Activated CD8-positive, alpha-beta memory T cell treated with anti-CD3 and anti-CD28 coated beads, Interleukin-2, amount 10 ng/mL, durations not matched to agents 7 days and 5 days (primary cell): ENCODE results near the gene DTD2. TPM values are rescaled to one million over a fixed set of nuclear protein-coding genes. Genes with fewer than 3 reads are reported as not detected.
A peak's percentile ranks its signal among the peaks of the same experiment; 100 is the strongest.

ENCODE experiments used
- ATAC-seq: fragments of 150-1000 bp; cut with Tn5 transposase; one replicate; pipeline ENCODE4 v1.10.0; 2021; ENCODE audit warnings: moderate library complexity
- CTCF ChIA-PET: fragments of 350-600 bp; sonication (Branson Sonifier 250); formaldehyde crosslinking; loops from one replicate; lab custom pipeline; 2021; ENCODE audit warnings: antibody characterized with exemption; lab: Charles Lee
- DNase-seq: peaks from one replicate; pipeline ENCODE4 v3.0.0-alpha.2; 2020
- H3K27ac Mint-ChIP-seq: one replicate; pipeline ENCODE4 v1.8.0; 2021; ENCODE audit warnings: mild to moderate bottlenecking, mixed read lengths
- H3K27me3 Mint-ChIP-seq: one replicate; pipeline ENCODE4 v1.8.0; 2021; ENCODE audit warnings: mixed read lengths
- H3K36me3 Mint-ChIP-seq: one replicate; pipeline ENCODE4 v1.8.0; 2021; ENCODE audit warnings: mild to moderate bottlenecking, mixed read lengths
- H3K4me1 Mint-ChIP-seq: one replicate; pipeline ENCODE4 v1.8.0; 2021; ENCODE audit warnings: mixed read lengths
- H3K4me3 Mint-ChIP-seq: one replicate; pipeline ENCODE4 v1.8.0; 2021; ENCODE audit warnings: mild to moderate bottlenecking, moderate library complexity, mixed read lengths
- H3K9me3 Mint-ChIP-seq: one replicate; pipeline ENCODE4 v1.8.0; 2022; ENCODE audit warnings: low read depth, mixed read lengths
- total RNA-seq, 2 experiments: library from RNA; stranded (reverse); gene quantifications; one replicate each; pipeline ENCODE4 v1.2.3, GENCODE V29; 2021

Gene DTD2
- 10 to 100 TPM; 14.7 to 20.3 TPM for total RNA-seq

DNA sequence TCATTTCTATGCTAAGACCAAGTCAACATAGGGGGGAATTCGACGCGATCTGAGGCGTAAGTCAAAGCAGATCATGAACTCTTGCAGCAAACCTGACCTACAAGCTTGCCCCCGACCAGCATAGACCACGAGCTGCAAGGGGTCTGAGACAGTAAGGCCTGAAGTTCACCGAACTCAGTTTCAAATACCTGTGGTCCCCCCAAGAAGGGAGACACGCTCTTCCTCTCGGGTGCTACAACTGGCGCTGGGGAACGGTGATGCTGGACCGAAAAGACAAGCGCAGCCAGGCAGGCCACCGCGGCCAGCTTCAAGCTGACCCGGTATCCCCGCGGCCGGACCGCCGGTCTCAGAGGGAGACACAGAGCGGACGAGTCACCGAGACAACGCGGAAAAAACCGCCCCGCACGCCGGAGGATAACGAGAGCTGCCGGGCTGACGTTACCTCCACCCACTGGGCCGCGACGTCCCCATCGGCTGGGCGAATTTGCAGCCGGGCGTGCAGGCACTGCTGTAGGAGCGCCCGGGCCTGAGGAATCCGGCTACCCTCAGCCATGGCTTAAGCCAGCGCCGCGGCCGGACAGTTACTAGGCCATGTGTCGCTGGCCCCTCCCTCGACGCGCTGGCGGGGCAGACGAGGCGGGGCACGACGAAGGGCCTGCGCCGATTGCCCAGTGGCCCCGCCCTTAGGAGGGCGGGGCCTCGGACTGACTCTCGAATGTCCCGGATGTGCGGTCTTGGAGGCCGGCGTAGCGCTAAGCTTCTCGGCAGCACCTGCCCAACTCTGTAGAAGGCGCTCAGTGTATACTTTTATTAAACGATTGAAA lies at the start of gene DTD2:
Gene DTD2, minus strand, starts transcription at position 666 of the 824 bp plus-strand sequence. Its CDS starts 113 bp downstream, at position 553.
- CTCF ChIA-PET = interaction anchor here (0.9 to 1.6 kb wide), 4 partner anchors 11 to 788 kb away, joined by 3 to 4 read pairs (median 3); partner anchors contain the start of genes HEATR5A and HECTD1
- Mint-ChIP-seq H3K4me3 (peak within 1 kb of the TSS; percentile 88), H3K9me3 (no peaks in the 10 kb centered on the region)

DNA sequence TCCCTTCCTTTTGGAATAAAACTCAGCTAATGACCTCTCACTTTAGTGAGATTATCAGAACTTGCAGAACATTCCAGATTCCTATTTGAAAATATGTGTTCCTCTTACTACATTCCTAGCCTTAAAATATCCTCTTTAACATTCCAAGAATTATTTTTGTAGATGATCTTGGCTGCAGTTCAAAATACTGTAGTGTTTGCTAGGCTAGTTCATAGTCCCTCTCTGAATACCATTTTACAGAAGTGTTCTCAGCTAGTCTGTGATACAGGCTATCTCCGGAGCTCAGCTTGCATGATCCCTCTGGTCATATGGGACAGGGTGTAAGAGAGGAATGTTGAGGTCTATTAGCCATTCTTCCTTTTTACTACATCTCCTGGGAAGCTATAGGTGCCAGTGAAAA lies 48.1 kb upstream of the DTD2 start:
- Mint-ChIP-seq H3K27me3 (peaks cover 4% of the 10 kb centered on the region), H3K9me3 (no peaks in the 10 kb centered on the region)
- CTCF ChIA-PET = interaction anchor here (0.6 to 1.4 kb wide), 3 partner anchors 37 to 135 kb away, joined by 3 read pairs; no protein-coding TSS in a partner anchor

More for the DNA sequence above, at the start of gene DTD2:
- H3K27ac Mint-ChIP-seq = peak within 1 kb of the TSS; percentile 96
- peak; percentile 99 for ATAC-seq
- H3K27me3 Mint-ChIP-seq = peaks cover 3% of the 10 kb centered on the region
- H3K4me1 Mint-ChIP-seq = peaks cover 26% of the 10 kb centered on the region
- peaks cover 4% of the 10 kb centered on the region for H3K36me3 Mint-ChIP-seq
- peak; percentile 94 for DNase-seq

GRCh38 chr14:31501870-31502269 lies 44.6 kb upstream of the DTD2 start:
- Mint-ChIP-seq H3K36me3 (no peaks in the 10 kb centered on the region), H3K4me1 (no peaks in the 10 kb centered on the region), H3K4me3 (no peak overlapping the region), H3K27me3 (peaks cover 12% of the 10 kb centered on the region), H3K27ac (no peak overlapping the region), H3K9me3 (no peaks in the 10 kb centered on the region)
- ATAC-seq (no peak), DNase-seq (no peak)
- CTCF ChIA-PET = no interaction called here

More for the DNA sequence above, 48.1 kb upstream of the DTD2 start:
- Mint-ChIP-seq H3K36me3 (no peaks in the 10 kb centered on the region), H3K27ac (no peak overlapping the region), H3K4me1 (no peaks in the 10 kb centered on the region), H3K4me3 (no peak overlapping the region)
- DNase-seq = no peak
- no peak for ATAC-seq

GRCh38 chr14:31492759-31493498 lies 35.6 kb upstream of the DTD2 start:
- no peak for ATAC-seq
- CTCF ChIA-PET = interaction anchor here (1.0 kb wide), 1 partner anchor 11 kb away, joined by 3 read pairs; no protein-coding TSS in a partner anchor
- Mint-ChIP-seq H3K4me3 (no peak overlapping the region), H3K4me1 (no peaks in the 10 kb centered on the region), H3K27ac (no peak overlapping the region), H3K36me3 (no peaks in the 10 kb centered on the region), H3K27me3 (peaks cover 21% of the 10 kb centered on the region), H3K9me3 (no peaks in the 10 kb centered on the region)
- no peak for DNase-seq

- H3K36me3 Mint-ChIP-seq = no peaks in the 10 kb centered on the region
- H3K9me3 Mint-ChIP-seq = no peaks in the 10 kb centered on the region
- H3K27me3 Mint-ChIP-seq = peaks cover 3% of the 10 kb centered on the region
- CTCF ChIA-PET = no interaction called here
- no peak overlapping the region for H3K4me3 Mint-ChIP-seq
- H3K27ac Mint-ChIP-seq = no peak overlapping the region
- no peak for DNase-seq
- H3K4me1 Mint-ChIP-seq = no peaks in the 10 kb centered on the region
- ATAC-seq = no peak
These were observed 32.4 kb upstream of the DTD2 start for GRCh38 chr14:31489691-31490090.

DNA sequence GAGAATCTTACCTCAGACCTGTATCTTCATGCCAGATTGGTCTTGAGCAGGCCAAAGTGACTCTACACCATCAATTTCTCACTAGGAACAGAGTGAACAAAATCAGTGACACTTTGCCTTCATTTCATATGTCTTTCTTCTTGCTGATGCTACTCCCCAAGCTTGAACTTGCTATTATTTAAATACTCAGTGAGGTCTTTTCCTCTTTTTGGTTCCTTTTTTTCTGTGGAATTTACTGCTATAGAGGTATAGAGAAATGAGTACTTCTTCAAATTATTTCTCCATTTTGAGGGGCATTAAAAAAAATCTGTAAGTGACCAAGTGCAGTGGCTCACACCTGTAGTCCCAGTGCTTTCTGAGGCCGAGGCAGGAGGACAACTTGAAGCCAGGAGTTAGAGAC lies 30.6 kb upstream of the DTD2 start, which contains the start of gene GPR33:
Gene GPR33, minus strand, starts transcription at position 154 of the 400 bp plus-strand sequence. CDS start 4,074 bp downstream, outside the sequence.
- H3K36me3 Mint-ChIP-seq = no peaks in the 10 kb centered on the region
- H3K4me3 Mint-ChIP-seq = no peak within 1 kb of the TSS
- no peaks in the 10 kb centered on the region for H3K4me1 Mint-ChIP-seq
- H3K9me3 Mint-ChIP-seq = no peaks in the 10 kb centered on the region
- ATAC-seq (no peak), DNase-seq (no peak)
- CTCF ChIA-PET = no interaction called here
- no peak within 1 kb of the TSS for H3K27ac Mint-ChIP-seq
- H3K27me3 Mint-ChIP-seq = peaks cover 3% of the 10 kb centered on the region

GRCh38 chr14:31486764-31487163 lies 29.5 kb upstream of the DTD2 start:
- Mint-ChIP-seq H3K4me3 (no peak overlapping the region), H3K27ac (no peak overlapping the region), H3K36me3 (no peaks in the 10 kb centered on the region), H3K4me1 (no peaks in the 10 kb centered on the region), H3K9me3 (no peaks in the 10 kb centered on the region), H3K27me3 (peaks cover 3% of the 10 kb centered on the region)
- DNase-seq (no peak), ATAC-seq (no peak)
- CTCF ChIA-PET = no interaction called here

GRCh38 chr14:31484754-31485153 lies 27.4 kb upstream of the DTD2 start:
- peaks cover 6% of the 10 kb centered on the region for H3K27me3 Mint-ChIP-seq
- ATAC-seq = no peak

DNA sequence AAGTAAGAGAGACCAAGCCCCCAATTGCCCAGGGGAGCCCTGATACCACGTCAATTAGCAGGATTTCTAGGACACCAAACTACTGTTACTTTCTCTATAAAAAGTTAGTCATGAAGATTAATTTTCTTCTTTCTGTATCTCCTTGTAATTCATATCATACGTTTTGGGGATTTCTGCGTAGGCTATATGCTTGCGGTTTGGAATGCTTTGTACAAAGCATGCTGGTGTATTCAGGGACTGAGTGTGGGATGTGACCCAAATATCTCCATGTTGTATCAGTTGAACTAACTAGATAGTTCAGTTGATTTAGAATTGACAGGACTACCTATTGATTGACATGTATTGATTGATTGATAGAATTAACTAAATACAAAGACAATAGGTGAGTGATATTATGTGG lies 22.9 kb upstream of the DTD2 start:
- Mint-ChIP-seq H3K27ac (no peak overlapping the region), H3K27me3 (peaks cover 11% of the 10 kb centered on the region), H3K36me3 (no peaks in the 10 kb centered on the region), H3K4me1 (no peaks in the 10 kb centered on the region), H3K9me3 (no peaks in the 10 kb centered on the region), H3K4me3 (no peak overlapping the region)
- CTCF ChIA-PET = no interaction called here
- no peak for ATAC-seq
- no peak for DNase-seq

More at GRCh38 chr14:31484754-31485153, 27.4 kb upstream of the DTD2 start:
- DNase-seq = no peak
- no peaks in the 10 kb centered on the region for H3K9me3 Mint-ChIP-seq
- H3K36me3 Mint-ChIP-seq = no peaks in the 10 kb centered on the region
- H3K27ac Mint-ChIP-seq = no peak overlapping the region
- H3K4me3 Mint-ChIP-seq = no peak overlapping the region
- CTCF ChIA-PET = no interaction called here
- no peaks in the 10 kb centered on the region for H3K4me1 Mint-ChIP-seq

GRCh38 chr14:31479027-31479426 lies 21.7 kb upstream of the DTD2 start:
- ATAC-seq = no peak
- H3K36me3 Mint-ChIP-seq = peaks cover under 1% of the 10 kb centered on the region
- no peaks in the 10 kb centered on the region for H3K4me1 Mint-ChIP-seq
- CTCF ChIA-PET = no interaction called here
- no peak for DNase-seq
- H3K9me3 Mint-ChIP-seq = peaks cover under 1% of the 10 kb centered on the region
- peaks cover 11% of the 10 kb centered on the region for H3K27me3 Mint-ChIP-seq
- H3K27ac Mint-ChIP-seq = no peak overlapping the region
- no peak overlapping the region for H3K4me3 Mint-ChIP-seq

- peaks cover 3% of the 10 kb centered on the region for H3K36me3 Mint-ChIP-seq
- H3K4me1 Mint-ChIP-seq = no peaks in the 10 kb centered on the region
- CTCF ChIA-PET = no interaction called here
- peaks cover 11% of the 10 kb centered on the region for H3K27me3 Mint-ChIP-seq
- H3K27ac Mint-ChIP-seq = no peak overlapping the region
- no peak overlapping the region for H3K4me3 Mint-ChIP-seq
- DNase-seq (no peak), ATAC-seq (no peak)
- peaks cover 2% of the 10 kb centered on the region for H3K9me3 Mint-ChIP-seq
These were observed 19.9 kb upstream of the DTD2 start for GRCh38 chr14:31477248-31477647.

DNA sequence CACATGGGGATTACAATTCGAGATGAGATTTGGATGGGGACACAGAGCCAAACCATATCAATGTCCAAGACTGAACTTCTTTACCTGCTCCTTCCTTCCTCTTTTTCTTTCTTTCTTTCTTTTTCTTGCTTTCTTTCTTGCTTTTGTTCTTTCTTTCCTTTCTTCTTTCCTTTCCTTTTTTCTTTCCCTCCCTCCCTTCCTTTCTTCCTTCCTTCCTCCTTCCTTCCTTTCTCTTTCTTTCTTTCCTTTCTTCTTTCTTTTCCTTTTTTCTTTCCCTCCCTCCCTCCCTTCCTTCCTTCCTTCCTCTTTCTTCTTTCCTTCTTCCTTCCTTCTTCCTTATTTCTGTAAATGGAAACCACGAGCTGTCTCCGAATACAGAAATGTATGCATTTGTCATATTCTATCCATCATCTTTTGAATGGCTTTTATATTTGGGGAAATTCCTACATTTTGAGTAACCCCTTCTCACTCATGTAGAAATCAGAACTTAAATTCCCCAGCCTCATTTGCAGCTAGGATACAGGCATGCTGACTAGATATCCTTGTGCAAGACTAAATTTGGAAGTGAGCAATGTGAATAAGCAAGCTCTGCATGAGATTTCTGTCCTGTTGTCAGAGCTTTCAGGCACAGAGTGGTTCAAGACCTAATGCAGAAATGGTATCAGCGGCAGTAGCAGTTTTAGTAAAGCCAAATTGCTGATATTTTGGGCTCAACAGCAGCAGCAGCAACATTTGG lies 19.0 kb upstream of the DTD2 start:
- CTCF ChIA-PET = no interaction called here
- Mint-ChIP-seq H3K27ac (no peak overlapping the region), H3K27me3 (peaks cover 11% of the 10 kb centered on the region), H3K4me1 (no peaks in the 10 kb centered on the region), H3K4me3 (no peak overlapping the region), H3K36me3 (peaks cover 3% of the 10 kb centered on the region), H3K9me3 (peaks cover 2% of the 10 kb centered on the region)
- ATAC-seq (no peak), DNase-seq (no peak)

DNA sequence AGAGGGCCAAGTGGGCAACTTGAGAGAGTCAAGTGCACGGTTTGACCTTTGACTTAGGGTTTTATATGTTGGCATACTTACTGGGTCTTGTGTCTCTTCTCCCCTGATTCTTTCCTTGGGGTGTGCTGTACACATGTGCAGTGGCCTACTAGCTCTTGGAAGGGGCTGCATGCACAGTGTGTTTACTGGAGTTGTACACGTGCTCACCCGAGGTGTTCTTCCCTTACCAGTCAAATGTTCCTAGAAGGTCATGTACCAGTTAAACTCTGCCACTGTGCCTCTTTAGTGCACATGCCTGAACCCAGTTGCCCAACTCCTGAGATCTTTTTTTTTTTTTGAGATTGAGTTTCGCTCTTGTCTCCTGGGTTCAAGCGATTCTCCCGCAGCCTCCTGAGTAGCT lies 9.2 kb upstream of the DTD2 start:
- Mint-ChIP-seq H3K27ac (no peak overlapping the region), H3K36me3 (no peaks in the 10 kb centered on the region), H3K4me1 (no peaks in the 10 kb centered on the region), H3K27me3 (no peaks in the 10 kb centered on the region), H3K9me3 (no peaks in the 10 kb centered on the region), H3K4me3 (no peak overlapping the region)
- DNase-seq = no peak
- CTCF ChIA-PET = no interaction called here
- no peak for ATAC-seq
